ENCODE measurements around the gene C20orf202.

Gene C20orf202

GRCh38 chr20:1196634-1197033 is 6.6 kb upstream of the C20orf202 start:
- ATAC-seq (ENCODE audit: insufficient read depth, low read depth) (no peak), DNase-seq (no peak)
- Histone ChIP-seq H4K20me1 (ENCODE audit: insufficient read depth, low read length) (0 out of 2 replicates have a peak, but pooled peaks cover 4% of the 10 kb centered on the region), H3K4me1 (ENCODE audit: insufficient read depth, low read length) (no peaks in the 10 kb centered on the region), H3K4me3 (ENCODE audit: low read depth in 1 of 2, low read length in 2 of 2) (no peak overlapping the region), H3K36me3 (ENCODE audit: insufficient read depth, low read length) (no peaks in the 10 kb centered on the region), H3K27ac (ENCODE audit: low read length) (no peak overlapping the region), H3K27me3 (ENCODE audit: insufficient read depth, low read length, poor library complexity) (no peaks in the 10 kb centered on the region), H2AFZ (ENCODE audit: low read depth, low read length) (no peak overlapping the region), H3K79me2 (ENCODE audit: insufficient read depth, low read length) (no peaks in the 10 kb centered on the region), H3K4me2 (ENCODE audit: insufficient read depth, low read length) (no peak overlapping the region), H3K9me3 (ENCODE audit: insufficient read depth, low read length, severe bottlenecking) (peaks cover 2% of the 10 kb centered on the region), H3K9ac (ENCODE audit: low read depth, low read length) (no peak overlapping the region)
- TF ChIP-seq EZH2 (IDR thresholded peaks at IDR 0.05; ENCODE audit: borderline replicate concordance, low read depth, low read length, severe bottlenecking) (no peak), CTCF (IDR thresholded peaks at IDR 0.05; ENCODE audit: borderline replicate concordance, extremely low read depth, low read length, poor library complexity, severe bottlenecking) (no peak)

- H4K20me1 ChIP-seq (ENCODE audit: insufficient read depth, low read length): 0 out of 2 replicates have a peak, but pooled peaks cover 4% of the 10 kb centered on the region
- H3K79me2 ChIP-seq (ENCODE audit: insufficient read depth, low read length): no peaks in the 10 kb centered on the region
- peaks cover 2% of the 10 kb centered on the region for H3K9me3 ChIP-seq (ENCODE audit: insufficient read depth, low read length, severe bottlenecking)
- DNase-seq: no peak
- no peak overlapping the region for H3K9ac ChIP-seq (ENCODE audit: low read depth, low read length)
- H2AFZ ChIP-seq (ENCODE audit: low read depth, low read length): no peak overlapping the region
- no peak overlapping the region for H3K4me3 ChIP-seq (ENCODE audit: low read depth in 1 of 2, low read length in 2 of 2)
- no peak overlapping the region for H3K27ac ChIP-seq (ENCODE audit: low read length)
- no peaks in the 10 kb centered on the region for H3K36me3 ChIP-seq (ENCODE audit: insufficient read depth, low read length)
- TF ChIP-seq CTCF (IDR thresholded peaks at IDR 0.05; ENCODE audit: borderline replicate concordance, extremely low read depth, low read length, poor library complexity, severe bottlenecking): no peak
- TF ChIP-seq EZH2 (IDR thresholded peaks at IDR 0.05; ENCODE audit: borderline replicate concordance, low read depth, low read length, severe bottlenecking): no peak
- no peak for ATAC-seq (ENCODE audit: insufficient read depth, low read depth)
- no peaks in the 10 kb centered on the region for H3K27me3 ChIP-seq (ENCODE audit: insufficient read depth, low read length, poor library complexity)
- no peak overlapping the region for H3K4me2 ChIP-seq (ENCODE audit: insufficient read depth, low read length)
- H3K4me1 ChIP-seq (ENCODE audit: insufficient read depth, low read length): no peaks in the 10 kb centered on the region
Observed at GRCh38 chr20:1197801-1198200, 5.5 kb upstream of the C20orf202 start.

GRCh38 chr20:1198751-1199150 is 4.5 kb upstream of the C20orf202 start:
- DNase-seq (no peak), ATAC-seq (ENCODE audit: insufficient read depth, low read depth) (no peak)
- no peak overlapping the region for H3K4me3 ChIP-seq (ENCODE audit: low read depth in 1 of 2, low read length in 2 of 2)
- H3K27me3 ChIP-seq (ENCODE audit: insufficient read depth, low read length, poor library complexity): no peaks in the 10 kb centered on the region
- 0 out of 2 replicates have a peak, but pooled peaks cover 4% of the 10 kb centered on the region for H4K20me1 ChIP-seq (ENCODE audit: insufficient read depth, low read length)
- H3K36me3 ChIP-seq (ENCODE audit: insufficient read depth, low read length): no peaks in the 10 kb centered on the region
- H3K9me3 ChIP-seq (ENCODE audit: insufficient read depth, low read length, severe bottlenecking): peaks cover 2% of the 10 kb centered on the region
- no peak overlapping the region for H2AFZ ChIP-seq (ENCODE audit: low read depth, low read length)
- no peak overlapping the region for H3K9ac ChIP-seq (ENCODE audit: low read depth, low read length)
- TF ChIP-seq CTCF (IDR thresholded peaks at IDR 0.05; ENCODE audit: borderline replicate concordance, extremely low read depth, low read length, poor library complexity, severe bottlenecking) (no peak), EZH2 (IDR thresholded peaks at IDR 0.05; ENCODE audit: borderline replicate concordance, low read depth, low read length, severe bottlenecking) (no peak)
- no peaks in the 10 kb centered on the region for H3K4me1 ChIP-seq (ENCODE audit: insufficient read depth, low read length)
- H3K27ac ChIP-seq (ENCODE audit: low read length): no peak overlapping the region
- H3K4me2 ChIP-seq (ENCODE audit: insufficient read depth, low read length): no peak overlapping the region
- H3K79me2 ChIP-seq (ENCODE audit: insufficient read depth, low read length): no peaks in the 10 kb centered on the region

Data from DND-41 (cell line).